K562 (cell line): Measurements from ENCODE around the gene LMO3.

ENCODE experiments used
- BACH1 ChIP-seq: fragments of 200-800 bp; sonication (Bioruptor generic); IDR thresholded peaks from 2 replicates; pipeline ENCODE4 v1.6.1; 2016; ENCODE audit warnings: missing genetic modification characterization, missing compliant biosample characterization
- CTCF ChIP-seq, 3 experiments: IDR thresholded peaks in 2 of 3; conservative IDR thresholded peaks in 1 of 3; 2 replicates each; pipeline ENCODE4 v1.5.1; 2011 to 2012; ENCODE audit warnings: low read length in 3 of 3, mild to moderate bottlenecking in 3 of 3, control low read depth in 2 of 3, improper control_type of control experiment in 1 of 3, inconsistent platforms in 1 of 3, low read depth in 1 of 3, mixed read lengths in 1 of 3, moderate library complexity in 1 of 3; ENCODE audit not compliant: insufficient read depth in 2 of 3
- EZH2 ChIP-seq: IDR thresholded peaks from 2 replicates; pipeline ENCODE4 v1.6.1; 2012; ENCODE audit warnings: low read depth, mild to moderate bottlenecking, inconsistent platforms, low read length, borderline replicate concordance
- NFE2 ChIP-seq: IDR thresholded peaks from 2 replicates; pipeline ENCODE4 v1.6.1; 2014; ENCODE audit warnings: antibody characterized with exemption, low read depth
- SAP30 ChIP-seq: fragments of 200-600 bp; sonication (generic); IDR thresholded peaks from 2 replicates; pipeline ENCODE4 v1.6.1; 2012; ENCODE audit warnings: borderline replicate concordance, low read depth, mild to moderate bottlenecking, moderate library complexity, low read length, control low read depth, inconsistent platforms; ENCODE audit not compliant: insufficient read depth, poor library complexity, severe bottlenecking
- SMC3 ChIP-seq: conservative IDR thresholded peaks from 2 replicates; pipeline ENCODE4 v1.6.1; 2011; ENCODE audit warnings: low read depth, low read length, improper control_type of control experiment; ENCODE audit not compliant: insufficient read depth
- SREBF2 ChIP-seq: sonication (generic); formaldehyde crosslinking; IDR thresholded peaks from 2 replicates; pipeline ENCODE4 v1.4.0; 2020; ENCODE audit warnings: mild to moderate bottlenecking, missing genetic modification reagents
- YBX1 ChIP-seq: fragments of 450-650 bp; IDR thresholded peaks from 2 replicates; pipeline ENCODE4 v1.7.1; 2016; ENCODE audit warnings: mild to moderate bottlenecking
- ZNF143 ChIP-seq: sonication (generic); formaldehyde crosslinking; IDR thresholded peaks from 2 replicates; pipeline ENCODE4 v1.9.0; 2022; ENCODE audit warnings: mild to moderate bottlenecking, missing genetic modification reagents

DNA sequence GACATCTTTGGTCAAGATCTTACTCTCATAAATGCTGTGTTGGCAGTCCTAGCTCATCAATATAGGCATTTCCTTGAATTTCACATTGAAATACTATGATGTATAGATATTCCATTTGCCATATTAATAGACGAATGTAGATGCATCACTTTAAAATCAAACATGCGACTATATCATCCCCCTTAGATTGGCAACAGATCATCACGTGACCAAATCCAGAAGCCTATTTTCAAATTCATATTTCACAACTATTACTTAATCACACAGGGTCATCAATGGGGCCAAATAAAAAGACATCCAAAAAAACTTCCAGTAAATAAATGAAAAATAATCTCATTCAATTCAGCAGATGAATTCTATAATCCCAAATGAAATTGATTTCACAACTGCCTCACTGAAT, 15.3 kb downstream of the LMO3 start:
- TF ChIP-seq SREBF2 (CRISPR knock-in tag) (no peak), ZNF143 (no peak), YBX1 (no peak), EZH2 (no peak), SAP30 (no peak), NFE2 (no peak), CTCF (IDR thresholded peaks at IDR 0.05 in 2 of 3, conservative IDR thresholded peaks at IDR 0.05 in 1 of 3; ENCODE audit: insufficient read depth in 2 of 3, low read depth in 1 of 3, low read length in 3 of 3) (no peak), SMC3 (no peak), BACH1 (tag) (no peak)
